Muscle layer of colon (tissue), 2 donors: ENCODE data around the gene LSM11.
"Not testable (repeated sequence)": the region's sequence is repeated elsewhere in the genome, so short reads cannot be mapped to it uniquely, and the experiment has no call there.

Experiments
- H3K27ac ChIP-seq: one replicate; pipeline ENCODE4 v1.7.0; 2013; ENCODE audit warnings: low read depth, mild to moderate bottlenecking, low read length, moderate library complexity
- H3K27me3 ChIP-seq, 2 donors: one replicate each; pipeline ENCODE4 v1.7.0; 2013; ENCODE audit warnings: low read length in 2 of 2, mild to moderate bottlenecking in 2 of 2; ENCODE audit not compliant: insufficient read depth in 2 of 2, control insufficient read depth in 1 of 2
- H3K36me3 ChIP-seq: one replicate; pipeline ENCODE4 v1.7.0; 2013; ENCODE audit warnings: mild to moderate bottlenecking, low read length; ENCODE audit not compliant: insufficient read depth
- H3K4me1 ChIP-seq: one replicate; pipeline ENCODE4 v1.7.0; 2013; ENCODE audit warnings: mild to moderate bottlenecking, low read length; ENCODE audit not compliant: insufficient read depth
- H3K4me3 ChIP-seq, 2 donors: one replicate each; pipeline ENCODE4 v1.7.0; 2013; ENCODE audit warnings: low read length in 2 of 2, low read depth in 1 of 2, mild to moderate bottlenecking in 1 of 2, moderate library complexity in 1 of 2
- H3K9ac ChIP-seq: one replicate; pipeline ENCODE4 v1.7.0; 2013; ENCODE audit warnings: low read length
- H3K9me3 ChIP-seq: one replicate; pipeline ENCODE4 v1.7.0; 2013; ENCODE audit warnings: mild to moderate bottlenecking, low read length
- donor health status: abdominal sarcoma.
- donor health status: Adenocarcinoma of cecum.

LSM11 gene

DNA sequence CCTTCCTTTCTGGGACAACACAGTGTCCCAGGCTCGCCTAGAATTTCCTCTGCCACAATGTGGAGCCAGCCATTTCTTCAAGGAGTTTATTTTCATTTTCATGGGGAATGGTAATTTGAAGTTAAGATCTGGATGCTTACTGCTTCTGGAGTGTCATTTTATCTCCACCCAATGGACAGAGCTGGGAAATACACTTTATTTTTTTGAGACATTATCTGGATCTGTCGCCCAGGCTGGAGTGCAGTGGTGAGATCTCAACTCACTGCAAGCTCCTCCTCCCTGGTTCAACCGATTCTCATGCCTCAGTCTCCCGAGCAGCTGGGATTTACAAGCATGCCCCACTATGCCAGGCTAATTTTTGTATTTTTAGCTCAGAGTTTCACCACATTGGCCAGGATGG lies 25.0 kb upstream of the LSM11 start:
- no peak overlapping the region for H3K27ac ChIP-seq
- H3K36me3 ChIP-seq = no peaks in the 10 kb centered on the region
- no peaks in the 10 kb centered on the region for H3K9me3 ChIP-seq
- H3K4me3 ChIP-seq = peak overlapping the region in 1 of 2 donors; percentile 5
- H3K9ac ChIP-seq = no peak overlapping the region
- no peaks in the 10 kb centered on the region for H3K27me3 ChIP-seq
- H3K4me1 ChIP-seq = peaks cover 13% of the 10 kb centered on the region

GRCh38 chr5:157719245-157719644 lies 24.3 kb upstream of the LSM11 start:
- Histone ChIP-seq H3K4me3 (no peak overlapping the region), H3K9ac (no peak overlapping the region), H3K36me3 (no peaks in the 10 kb centered on the region), H3K27me3 (no peaks in the 10 kb centered on the region), H3K9me3 (no peaks in the 10 kb centered on the region), H3K4me1 (peaks cover 13% of the 10 kb centered on the region), H3K27ac (no peak overlapping the region)

GRCh38 chr5:157721159-157721558 lies 22.4 kb upstream of the LSM11 start:
- Histone ChIP-seq H3K27ac (no peak overlapping the region), H3K36me3 (no peaks in the 10 kb centered on the region), H3K9me3 (no peaks in the 10 kb centered on the region), H3K9ac (no peak overlapping the region), H3K4me3 (no peak overlapping the region), H3K4me1 (peaks cover 13% of the 10 kb centered on the region), H3K27me3 (no peaks in the 10 kb centered on the region)

DNA sequence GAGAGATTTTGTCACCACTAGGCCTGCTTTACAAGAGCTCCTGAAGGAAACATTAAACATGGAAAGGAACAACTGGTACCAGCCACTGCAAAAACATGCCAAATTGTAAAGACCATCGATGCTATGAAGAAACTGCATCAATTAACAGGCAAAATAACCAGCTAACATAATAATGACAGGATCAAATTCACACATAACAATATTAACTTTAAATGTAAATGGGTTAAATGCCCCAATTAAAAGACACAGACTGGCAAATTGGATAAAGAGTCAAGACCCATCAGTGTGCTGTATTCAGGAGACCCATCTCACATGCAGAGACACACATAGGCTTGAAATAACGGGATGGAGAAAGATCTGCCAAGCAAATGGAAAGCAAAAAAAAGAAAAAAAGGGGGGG lies 20.6 kb upstream of the LSM11 start:
- not testable (repeated sequence) for H3K27ac ChIP-seq, H3K9ac ChIP-seq, H3K9me3 ChIP-seq, H3K27me3 ChIP-seq, H3K4me3 ChIP-seq, H3K36me3 ChIP-seq, H3K4me1 ChIP-seq

DNA sequence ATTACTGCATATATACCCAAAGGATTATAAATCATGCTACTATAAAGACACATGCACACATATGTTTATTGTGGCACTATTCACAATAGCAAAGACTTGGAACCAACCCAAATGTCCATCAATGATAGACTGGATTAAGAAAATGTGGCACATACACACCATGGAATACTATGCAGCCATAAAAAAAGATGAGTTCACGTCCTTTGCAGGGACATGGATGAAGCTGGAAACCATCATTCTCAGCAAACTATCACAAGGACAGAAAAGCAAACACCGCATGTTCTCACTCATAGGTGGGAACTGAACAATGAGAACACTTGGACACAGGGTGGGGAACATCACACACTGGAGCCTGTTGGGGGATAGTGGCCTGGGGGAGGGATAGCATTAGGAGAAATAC lies 16.9 kb upstream of the LSM11 start:
- not testable (repeated sequence) for H3K4me1 ChIP-seq, H3K4me3 ChIP-seq, H3K9ac ChIP-seq, H3K27ac ChIP-seq, H3K9me3 ChIP-seq, H3K36me3 ChIP-seq, H3K27me3 ChIP-seq

GRCh38 chr5:157727858-157728257 lies 15.7 kb upstream of the LSM11 start:
- H3K9me3 ChIP-seq, H3K9ac ChIP-seq, H3K4me3 ChIP-seq, H3K27ac ChIP-seq, H3K4me1 ChIP-seq, H3K36me3 ChIP-seq, H3K27me3 ChIP-seq: not testable (repeated sequence)

- H3K9ac ChIP-seq = no peak overlapping the region
- peaks cover 8% of the 10 kb centered on the region for H3K36me3 ChIP-seq
- H3K27me3 ChIP-seq = no peaks in the 10 kb centered on the region
- H3K4me1 ChIP-seq = peaks cover 3% of the 10 kb centered on the region
- no peak overlapping the region for H3K4me3 ChIP-seq
- no peaks in the 10 kb centered on the region for H3K9me3 ChIP-seq
- no peak overlapping the region for H3K27ac ChIP-seq
Observed at GRCh38 chr5:157729858-157730257, 13.7 kb upstream of the LSM11 start.

DNA sequence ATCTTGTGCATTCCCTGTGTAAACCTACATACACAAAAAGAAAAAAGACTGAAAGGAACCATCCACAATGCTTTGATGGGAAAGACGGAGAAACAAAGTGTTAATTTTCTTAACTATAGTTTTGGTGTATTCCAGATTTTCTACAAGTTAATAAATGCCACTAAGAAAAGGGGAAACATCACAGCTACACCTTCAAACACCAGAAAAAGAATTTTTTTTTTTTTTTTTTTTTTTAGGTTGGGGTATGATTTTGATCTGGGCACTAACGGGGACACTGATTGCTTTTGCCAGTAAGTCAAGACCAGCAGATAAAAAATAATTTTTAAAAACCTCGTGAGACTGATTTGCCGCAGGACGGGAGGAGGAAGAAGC lies 12.6 kb upstream of the LSM11 start:
- Histone ChIP-seq H3K9ac (no peak overlapping the region), H3K4me3 (peak overlapping the region; percentile 64 to 70), H3K36me3 (peaks cover 10% of the 10 kb centered on the region), H3K27me3 (no peaks in the 10 kb centered on the region), H3K4me1 (peaks cover 3% of the 10 kb centered on the region), H3K27ac (no peak overlapping the region), H3K9me3 (no peaks in the 10 kb centered on the region)

DNA sequence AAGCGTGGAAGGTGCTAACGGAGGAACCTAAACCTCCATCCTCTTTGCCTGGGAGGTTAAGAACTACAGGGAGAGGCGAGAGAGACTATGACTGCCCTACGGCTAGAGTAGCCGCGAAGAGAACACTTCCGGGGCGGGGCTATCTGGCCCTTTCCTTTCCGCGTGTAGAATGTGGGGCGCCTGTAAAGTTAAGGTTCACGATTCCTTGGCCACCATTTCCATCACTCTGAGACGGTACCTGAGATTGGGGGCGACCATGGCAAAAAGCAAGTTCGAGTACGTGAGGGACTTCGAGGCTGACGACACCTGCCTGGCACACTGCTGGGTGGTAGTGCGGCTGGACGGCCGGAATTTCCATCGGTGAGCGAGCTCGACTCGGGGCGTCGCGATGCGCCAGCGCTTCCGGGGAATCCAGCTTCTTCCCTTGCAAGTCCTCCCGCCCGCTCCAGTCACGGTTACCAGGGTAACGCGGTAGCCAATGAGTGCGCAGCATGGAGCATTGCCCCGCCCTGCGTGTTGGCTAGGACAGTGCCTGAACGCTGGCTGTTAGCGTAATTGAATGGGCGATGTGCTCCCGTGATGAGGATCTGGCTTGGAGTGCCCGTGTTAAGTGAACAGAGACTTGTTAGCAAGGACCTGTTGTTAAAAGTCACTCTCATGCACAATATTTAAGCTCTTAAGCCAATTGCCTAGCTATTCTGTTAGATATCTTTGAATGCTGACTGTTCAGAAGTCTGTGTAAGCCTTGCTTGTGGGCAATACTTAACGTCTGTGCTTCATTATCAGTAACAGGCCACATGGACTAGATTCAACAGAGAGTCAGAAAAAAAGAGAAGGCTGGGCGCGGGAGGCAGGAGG lies 12.0 kb upstream of the LSM11 start, which contains the start of gene THG1L:
Gene THG1L, plus strand, starts transcription at position 149 of the 858 bp plus-strand sequence. Its CDS starts 21 bp downstream, at position 170.
- Histone ChIP-seq H3K27ac (peak within 1 kb of the TSS; percentile 88), H3K4me1 (peaks cover 3% of the 10 kb centered on the region), H3K36me3 (peaks cover 11% of the 10 kb centered on the region), H3K4me3 (peak within 1 kb of the TSS; percentile 64 to 70), H3K9ac (peak within 1 kb of the TSS; percentile 22), H3K9me3 (no peaks in the 10 kb centered on the region), H3K27me3 (no peaks in the 10 kb centered on the region)

DNA sequence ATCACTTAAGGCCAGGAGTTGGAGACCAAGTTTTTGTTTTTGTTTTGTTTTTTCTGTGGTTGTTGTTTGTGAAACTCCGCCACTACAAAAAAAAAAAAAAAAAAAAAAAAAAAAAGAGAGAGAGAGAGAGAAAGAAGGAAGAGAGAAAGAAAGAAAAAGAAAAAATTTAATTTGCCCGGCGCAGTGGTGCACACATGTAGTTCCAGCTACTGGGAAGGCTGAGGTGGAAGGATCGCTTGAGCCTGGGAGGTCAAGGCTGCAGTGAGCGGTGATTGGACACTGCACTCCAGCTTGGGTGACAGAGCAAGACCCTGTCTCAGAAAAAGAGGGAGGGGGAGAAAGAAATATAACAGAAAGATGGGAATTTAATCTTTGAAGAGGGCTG lies 11.4 kb upstream of the LSM11 start:
- H3K4me1 ChIP-seq = peaks cover 3% of the 10 kb centered on the region
- H3K36me3 ChIP-seq = peaks cover 11% of the 10 kb centered on the region
- H3K9ac ChIP-seq = peak overlapping the region; percentile 22
- no peaks in the 10 kb centered on the region for H3K9me3 ChIP-seq
- H3K27ac ChIP-seq = no peak overlapping the region
- H3K4me3 ChIP-seq = peak overlapping the region; percentile 64 to 70
- no peaks in the 10 kb centered on the region for H3K27me3 ChIP-seq

DNA sequence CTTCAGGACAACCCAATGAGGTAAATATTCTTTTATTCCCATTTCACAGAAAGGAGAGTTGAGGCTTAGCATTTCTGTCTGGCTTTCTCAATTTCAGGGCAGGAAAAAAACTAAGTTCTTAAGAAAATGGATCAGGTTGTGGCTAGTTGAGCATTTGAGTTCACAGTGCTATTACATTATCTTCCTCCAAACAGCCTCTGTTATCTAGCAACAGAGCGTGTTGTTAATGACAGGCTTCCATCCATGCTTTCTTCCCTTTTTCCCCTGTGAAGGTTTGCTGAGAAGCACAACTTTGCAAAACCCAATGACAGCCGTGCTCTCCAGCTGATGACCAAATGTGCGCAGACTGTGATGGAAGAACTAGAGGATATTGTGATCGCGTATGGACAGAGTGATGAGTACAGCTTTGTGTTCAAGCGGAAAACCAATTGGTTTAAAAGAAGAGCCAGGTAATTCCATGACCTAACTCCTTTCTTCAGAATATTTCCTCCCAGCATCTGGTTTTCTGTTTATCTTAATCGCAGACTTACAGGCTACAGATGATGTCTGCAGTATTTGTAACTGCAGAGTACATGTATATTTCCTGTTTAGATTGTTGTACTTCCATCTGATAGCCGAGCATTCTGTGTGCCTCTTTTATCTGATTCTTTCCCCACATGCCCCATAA lies 10.8 kb upstream of the LSM11 start:
- no peaks in the 10 kb centered on the region for H3K27me3 ChIP-seq
- H3K27ac ChIP-seq = no peak overlapping the region
- H3K9ac ChIP-seq = no peak overlapping the region
- H3K4me3 ChIP-seq = no peak overlapping the region
- peaks cover 11% of the 10 kb centered on the region for H3K36me3 ChIP-seq
- peaks cover 3% of the 10 kb centered on the region for H3K4me1 ChIP-seq
- H3K9me3 ChIP-seq = no peaks in the 10 kb centered on the region

DNA sequence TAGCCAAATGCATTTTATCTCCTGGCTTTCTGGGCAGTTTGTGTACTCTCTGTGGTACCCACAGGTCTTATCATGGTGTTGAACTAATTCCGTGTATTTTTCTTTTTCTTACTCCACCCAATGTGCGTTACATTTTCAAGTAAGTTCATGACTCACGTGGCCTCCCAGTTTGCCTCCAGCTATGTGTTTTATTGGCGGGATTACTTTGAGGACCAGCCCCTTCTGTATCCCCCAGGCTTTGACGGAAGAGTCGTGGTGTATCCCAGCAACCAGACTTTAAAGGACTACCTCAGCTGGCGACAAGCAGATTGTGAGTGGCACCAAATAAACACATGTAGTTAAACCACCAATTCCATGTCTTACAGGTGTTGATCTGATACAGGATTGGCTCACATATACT lies 9.1 kb upstream of the LSM11 start:
- peaks cover 3% of the 10 kb centered on the region for H3K4me1 ChIP-seq
- no peak overlapping the region for H3K9ac ChIP-seq
- H3K27ac ChIP-seq = no peak overlapping the region
- H3K27me3 ChIP-seq = no peaks in the 10 kb centered on the region
- H3K36me3 ChIP-seq = peaks cover 26% of the 10 kb centered on the region
- H3K9me3 ChIP-seq = no peaks in the 10 kb centered on the region
- no peak overlapping the region for H3K4me3 ChIP-seq
